ENCODE results near the gene ATP5PD. TPM values are rescaled to one million over a fixed set of nuclear protein-coding genes. Genes with fewer than 3 reads are reported as not detected.
"Not testable (repeated sequence)": the region's sequence is repeated elsewhere in the genome, so short reads cannot be mapped to it uniquely, and the experiment has no call there.

ATP5PD gene
- total RNA-seq, 1 donor from 2014 or later, result 314 TPM

GRCh38 chr17:75019146-75019545 lies 27.6 kb downstream of the ATP5PD start:
- ATAC-seq, result no peak

- no peak for ATAC-seq
Measured at GRCh38 chr17:75013092-75013559, 33.6 kb downstream of the ATP5PD start.

GRCh38 chr17:75012346-75013091 lies 34.2 kb downstream of the ATP5PD start, which contains the start of gene MRPL58:
TSS of gene MRPL58 (plus strand) at chr17:75012670. CDS start at chr17:75012687, 17 bp downstream.
- peak; percentile 86 for ATAC-seq

- no peak for ATAC-seq
Measured at GRCh38 chr17:75012096-75012345, 34.7 kb downstream of the ATP5PD start.

- peak; percentile 52 for ATAC-seq
Measured at GRCh38 chr17:75011401-75012095, 35.2 kb downstream of the ATP5PD start.

- peak; percentile 22 for ATAC-seq
Measured at GRCh38 chr17:75010683-75011400, 35.9 kb downstream of the ATP5PD start.

GRCh38 chr17:75009139-75009724 lies 37.5 kb downstream of the ATP5PD start:
- ATAC-seq, result no peak

- no peak for ATAC-seq
Measured at GRCh38 chr17:75008373-75008772, 38.4 kb downstream of the ATP5PD start.

GRCh38 chr17:75006653-75007052 lies 40.1 kb downstream of the ATP5PD start:
- no peak for ATAC-seq

- ATAC-seq, result not testable (repeated sequence)
Measured at GRCh38 chr17:75006084-75006483, 40.7 kb downstream of the ATP5PD start.

- no peak for ATAC-seq
Measured at GRCh38 chr17:75005291-75005690, 41.5 kb downstream of the ATP5PD start.

- no peak for ATAC-seq
Measured at GRCh38 chr17:75004371-75004770, 42.4 kb downstream of the ATP5PD start.

- no peak for ATAC-seq
Measured at GRCh38 chr17:75003957-75004355, 42.8 kb downstream of the ATP5PD start.

GRCh38 chr17:75003070-75003956 lies 43.5 kb downstream of the ATP5PD start:
- no peak for ATAC-seq

- no peak for ATAC-seq
Measured at GRCh38 chr17:75001915-75002843, 44.6 kb downstream of the ATP5PD start.

GRCh38 chr17:74999523-74999922 lies 47.2 kb downstream of the ATP5PD start:
- no peak for ATAC-seq

- no peak for ATAC-seq
Measured at GRCh38 chr17:74998783-74999182, 48.0 kb downstream of the ATP5PD start.

- ATAC-seq, result no peak
Measured at GRCh38 chr17:74995847-74996246, 50.9 kb downstream of the ATP5PD start.

- ATAC-seq, result no peak
Measured at GRCh38 chr17:74994440-74994839, 52.3 kb downstream of the ATP5PD start.

GRCh38 chr17:74992223-74992622 lies 54.5 kb downstream of the ATP5PD start:
- peak; percentile 7 for ATAC-seq

GRCh38 chr17:74990581-74991105 lies 56.1 kb downstream of the ATP5PD start:
- ATAC-seq, result no peak

Data from esophagus mucosa (tissue), 1 donor.